ENCODE data around the gene OSBPL5.

OSBPL5 gene

GRCh38 chr11:3165916-3166267 lies 782 bp upstream of the OSBPL5 start:
- H3K27ac ChIP-seq (ENCODE audit: low read length) = no peak overlapping the region
- H3K27me3 ChIP-seq (ENCODE audit: insufficient read depth, low read length) = peaks cover 91% of the 10 kb centered on the region
- 0 out of 2 replicates have a peak overlapping the region, but pooled peaks have one; percentile 32 for H3K4me3 ChIP-seq (ENCODE audit: low read length)
- no peak overlapping the region for H3K9ac ChIP-seq (ENCODE audit: low read depth, low read length)
- H3K36me3 ChIP-seq (ENCODE audit: insufficient read depth, low read depth, low read length) = no peaks in the 10 kb centered on the region
- peaks cover 5% of the 10 kb centered on the region; the same call in 1 of the 2 replicates for H3K4me1 ChIP-seq (ENCODE audit: insufficient read depth, low read length)
- no peaks in the 10 kb centered on the region for H3K9me3 ChIP-seq (ENCODE audit: insufficient read depth, low read depth, low read length)

- H3K9me3 ChIP-seq (ENCODE audit: insufficient read depth, low read depth, low read length) = no peaks in the 10 kb centered on the region
- H3K27ac ChIP-seq (ENCODE audit: low read length) = no peak overlapping the region
- H3K4me1 ChIP-seq (ENCODE audit: insufficient read depth, low read length) = peaks cover 7% of the 10 kb centered on the region; the same call in 1 of the 2 replicates
- H3K36me3 ChIP-seq (ENCODE audit: insufficient read depth, low read depth, low read length) = no peaks in the 10 kb centered on the region
- peak overlapping the region; percentile 78 for H3K4me3 ChIP-seq (ENCODE audit: low read length)
- peak overlapping the region; percentile 13; the same call in 1 of the 2 replicates for H3K9ac ChIP-seq (ENCODE audit: low read depth, low read length)
- peaks cover 80% of the 10 kb centered on the region for H3K27me3 ChIP-seq (ENCODE audit: insufficient read depth, low read length)
Measured at GRCh38 chr11:3164552-3165151, 458 bp downstream of the OSBPL5 start.

- peaks cover 75% of the 10 kb centered on the region for H3K27me3 ChIP-seq (ENCODE audit: insufficient read depth, low read length)
- no peak overlapping the region for H3K27ac ChIP-seq (ENCODE audit: low read length)
- H3K4me3 ChIP-seq (ENCODE audit: low read length) = peak overlapping the region; percentile 78
- H3K36me3 ChIP-seq (ENCODE audit: insufficient read depth, low read depth, low read length) = no peaks in the 10 kb centered on the region
- H3K9me3 ChIP-seq (ENCODE audit: insufficient read depth, low read depth, low read length) = no peaks in the 10 kb centered on the region
- peaks cover 10% of the 10 kb centered on the region; the same call in 1 of the 2 replicates for H3K4me1 ChIP-seq (ENCODE audit: insufficient read depth, low read length)
- H3K9ac ChIP-seq (ENCODE audit: low read depth, low read length) = peak overlapping the region; percentile 13; the same call in 1 of the 2 replicates
Measured at GRCh38 chr11:3164138-3164551, 965 bp downstream of the OSBPL5 start.

- peak overlapping the region; percentile 78 for H3K4me3 ChIP-seq (ENCODE audit: low read length)
- peaks cover 70% of the 10 kb centered on the region for H3K27me3 ChIP-seq (ENCODE audit: insufficient read depth, low read length)
- no peaks in the 10 kb centered on the region for H3K9me3 ChIP-seq (ENCODE audit: insufficient read depth, low read depth, low read length)
- no peaks in the 10 kb centered on the region for H3K36me3 ChIP-seq (ENCODE audit: insufficient read depth, low read depth, low read length)
- H3K4me1 ChIP-seq (ENCODE audit: insufficient read depth, low read length) = peaks cover 10% of the 10 kb centered on the region; the same call in 1 of the 2 replicates
- H3K9ac ChIP-seq (ENCODE audit: low read depth, low read length) = no peak overlapping the region
- H3K27ac ChIP-seq (ENCODE audit: low read length) = no peak overlapping the region
Measured at GRCh38 chr11:3163241-3163981, 1.7 kb downstream of the OSBPL5 start.

GRCh38 chr11:3162410-3163240 lies 2.5 kb downstream of the OSBPL5 start:
- Histone ChIP-seq H3K9ac (ENCODE audit: low read depth, low read length) (no peak overlapping the region), H3K4me3 (ENCODE audit: low read length) (no peak overlapping the region), H3K4me1 (ENCODE audit: insufficient read depth, low read length) (peaks cover 10% of the 10 kb centered on the region; the same call in 1 of the 2 replicates), H3K27ac (ENCODE audit: low read length) (no peak overlapping the region), H3K9me3 (ENCODE audit: insufficient read depth, low read depth, low read length) (no peaks in the 10 kb centered on the region), H3K36me3 (ENCODE audit: insufficient read depth, low read depth, low read length) (no peaks in the 10 kb centered on the region), H3K27me3 (ENCODE audit: insufficient read depth, low read length) (peaks cover 62% of the 10 kb centered on the region)

GRCh38 chr11:3161720-3162409 lies 3.2 kb downstream of the OSBPL5 start:
- Histone ChIP-seq H3K9me3 (ENCODE audit: insufficient read depth, low read depth, low read length) (no peaks in the 10 kb centered on the region), H3K9ac (ENCODE audit: low read depth, low read length) (no peak overlapping the region), H3K4me3 (ENCODE audit: low read length) (no peak overlapping the region), H3K27me3 (ENCODE audit: insufficient read depth, low read length) (peaks cover 55% of the 10 kb centered on the region), H3K27ac (ENCODE audit: low read length) (no peak overlapping the region), H3K36me3 (ENCODE audit: insufficient read depth, low read depth, low read length) (no peaks in the 10 kb centered on the region), H3K4me1 (ENCODE audit: insufficient read depth, low read length) (peaks cover 10% of the 10 kb centered on the region; the same call in 1 of the 2 replicates)

GRCh38 chr11:3161309-3161708 lies 3.8 kb downstream of the OSBPL5 start:
- H3K36me3 ChIP-seq (ENCODE audit: insufficient read depth, low read depth, low read length) = no peaks in the 10 kb centered on the region
- peak overlapping the region; percentile 66; the same call in 1 of the 2 replicates for H3K4me3 ChIP-seq (ENCODE audit: low read length)
- peaks cover 49% of the 10 kb centered on the region for H3K27me3 ChIP-seq (ENCODE audit: insufficient read depth, low read length)
- H3K4me1 ChIP-seq (ENCODE audit: insufficient read depth, low read length) = peaks cover 10% of the 10 kb centered on the region; the same call in 1 of the 2 replicates
- H3K9ac ChIP-seq (ENCODE audit: low read depth, low read length) = 0 out of 2 replicates have a peak overlapping the region, but pooled peaks have one; percentile 67
- no peaks in the 10 kb centered on the region for H3K9me3 ChIP-seq (ENCODE audit: insufficient read depth, low read depth, low read length)
- no peak overlapping the region for H3K27ac ChIP-seq (ENCODE audit: low read length)

- Histone ChIP-seq H3K9me3 (ENCODE audit: insufficient read depth, low read depth, low read length) (no peaks in the 10 kb centered on the region), H3K4me3 (ENCODE audit: low read length) (peak overlapping the region; percentile 66), H3K36me3 (ENCODE audit: insufficient read depth, low read depth, low read length) (no peaks in the 10 kb centered on the region), H3K9ac (ENCODE audit: low read depth, low read length) (peak overlapping the region; percentile 67; the same call in 1 of the 2 replicates), H3K27me3 (ENCODE audit: insufficient read depth, low read length) (peaks cover 40% of the 10 kb centered on the region), H3K4me1 (ENCODE audit: insufficient read depth, low read length) (peaks cover 19% of the 10 kb centered on the region), H3K27ac (ENCODE audit: low read length) (no peak overlapping the region)
Measured at GRCh38 chr11:3160252-3161031, 4.7 kb downstream of the OSBPL5 start.

- H3K4me1 ChIP-seq (ENCODE audit: insufficient read depth, low read length) = peaks cover 23% of the 10 kb centered on the region
- no peak overlapping the region for H3K27ac ChIP-seq (ENCODE audit: low read length)
- no peaks in the 10 kb centered on the region for H3K36me3 ChIP-seq (ENCODE audit: insufficient read depth, low read depth, low read length)
- H3K4me3 ChIP-seq (ENCODE audit: low read length) = peak overlapping the region; percentile 66
- peaks cover 36% of the 10 kb centered on the region for H3K27me3 ChIP-seq (ENCODE audit: insufficient read depth, low read length)
- no peaks in the 10 kb centered on the region for H3K9me3 ChIP-seq (ENCODE audit: insufficient read depth, low read depth, low read length)
- peak overlapping the region; percentile 49; the same call in 1 of the 2 replicates for H3K9ac ChIP-seq (ENCODE audit: low read depth, low read length)
Measured at GRCh38 chr11:3159296-3160190, 5.6 kb downstream of the OSBPL5 start.

- no peak overlapping the region for H3K9ac ChIP-seq (ENCODE audit: low read depth, low read length)
- H3K4me3 ChIP-seq (ENCODE audit: low read length) = no peak overlapping the region
- H3K9me3 ChIP-seq (ENCODE audit: insufficient read depth, low read depth, low read length) = no peaks in the 10 kb centered on the region
- H3K27me3 ChIP-seq (ENCODE audit: insufficient read depth, low read length) = peaks cover 29% of the 10 kb centered on the region
- no peak overlapping the region for H3K27ac ChIP-seq (ENCODE audit: low read length)
- H3K36me3 ChIP-seq (ENCODE audit: insufficient read depth, low read depth, low read length) = no peaks in the 10 kb centered on the region
- peaks cover 30% of the 10 kb centered on the region for H3K4me1 ChIP-seq (ENCODE audit: insufficient read depth, low read length)
Measured at GRCh38 chr11:3158821-3159220, 6.3 kb downstream of the OSBPL5 start.

Data from iPS-20b (cell line).